Osteocyte (in vitro differentiated cells): Measurements from ENCODE around the gene ZFHX3. TPM values are rescaled to one million over a fixed set of nuclear protein-coding genes. Genes with fewer than 3 reads are reported as not detected.

ENCODE experiments used
- DNase-seq: peaks from one replicate; pipeline ENCODE4 v3.0.0; 2021; ENCODE audit warnings: mixed read lengths; ENCODE audit not compliant: unreplicated experiment; ENCODE audit errors: extremely low spot score
- H3K27ac Mint-ChIP-seq: one replicate; pipeline ENCODE4 v1.8.0; 2021; ENCODE audit warnings: mild to moderate bottlenecking, mixed read lengths; ENCODE audit not compliant: unreplicated experiment
- H3K27me3 Mint-ChIP-seq: one replicate; pipeline ENCODE4 v1.8.0; 2021; ENCODE audit warnings: mixed read lengths; ENCODE audit not compliant: unreplicated experiment
- H3K36me3 Mint-ChIP-seq: one replicate; pipeline ENCODE4 v1.8.0; 2021; ENCODE audit warnings: mixed read lengths; ENCODE audit not compliant: unreplicated experiment
- H3K4me1 Mint-ChIP-seq: one replicate; pipeline ENCODE4 v1.8.0; 2021; ENCODE audit warnings: mixed read lengths; ENCODE audit not compliant: unreplicated experiment
- H3K4me3 Mint-ChIP-seq: one replicate; pipeline ENCODE4 v1.8.0; 2021; ENCODE audit warnings: mild to moderate bottlenecking, moderate library complexity, mixed read lengths; ENCODE audit not compliant: unreplicated experiment
- H3K9me3 Mint-ChIP-seq: one replicate; pipeline ENCODE4 v1.8.0; 2021; ENCODE audit warnings: mixed read lengths; ENCODE audit not compliant: unreplicated experiment
- CTCF ChIP-seq: fragments of 200-600 bp; sonication (generic); IDR thresholded peaks from 2 replicates; pipeline ENCODE4 v1.5.0; 2021; ENCODE audit warnings: antibody characterized with exemption, mild to moderate bottlenecking, moderate library complexity
- total RNA-seq: library from RNA; stranded (reverse); gene quantifications from 2 replicates; pipeline ENCODE4 v1.2.1, GENCODE V29; 2021

ZFHX3 gene
- total RNA-seq, 1 donor from 2014 or later = 89.1 TPM

GRCh38 chr16:73071131-73071940 lies 23.4 kb upstream of the ZFHX3 start:
- H3K36me3 Mint-ChIP-seq = no peaks in the 10 kb centered on the region

GRCh38 chr16:73069581-73070262 lies 21.8 kb upstream of the ZFHX3 start:
- DNase-seq = no peak
- Mint-ChIP-seq H3K4me1 (peaks cover 67% of the 10 kb centered on the region), H3K4me3 (no peak overlapping the region), H3K36me3 (no peaks in the 10 kb centered on the region), H3K9me3 (no peaks in the 10 kb centered on the region), H3K27ac (peak overlapping the region; percentile 99), H3K27me3 (no peaks in the 10 kb centered on the region)
- TF ChIP-seq CTCF = no peak

More at GRCh38 chr16:73071131-73071940, 23.4 kb upstream of the ZFHX3 start:
- no peaks in the 10 kb centered on the region for H3K27me3 Mint-ChIP-seq
- DNase-seq = no peak
- H3K4me3 Mint-ChIP-seq = peak overlapping the region; percentile 73
- no peak for TF ChIP-seq CTCF
- peaks cover 51% of the 10 kb centered on the region for H3K4me1 Mint-ChIP-seq
- peak overlapping the region; percentile 99 for H3K27ac Mint-ChIP-seq
- H3K9me3 Mint-ChIP-seq = no peaks in the 10 kb centered on the region

GRCh38 chr16:73068541-73069401 lies 20.8 kb upstream of the ZFHX3 start:
- Mint-ChIP-seq H3K36me3 (no peaks in the 10 kb centered on the region), H3K9me3 (no peaks in the 10 kb centered on the region), H3K27me3 (no peaks in the 10 kb centered on the region), H3K27ac (peak overlapping the region; percentile 99), H3K4me3 (peak overlapping the region; percentile 51), H3K4me1 (peaks cover 77% of the 10 kb centered on the region)
- peak; percentile 90 for DNase-seq
- no peak for TF ChIP-seq CTCF

- H3K9me3 Mint-ChIP-seq = no peaks in the 10 kb centered on the region
- DNase-seq = no peak
- no peaks in the 10 kb centered on the region for H3K36me3 Mint-ChIP-seq
- H3K4me3 Mint-ChIP-seq = peak overlapping the region; percentile 51
- TF ChIP-seq CTCF = peak; percentile 10
- peaks cover 84% of the 10 kb centered on the region for H3K4me1 Mint-ChIP-seq
- no peaks in the 10 kb centered on the region for H3K27me3 Mint-ChIP-seq
- H3K27ac Mint-ChIP-seq = peak overlapping the region; percentile 99
Observed at GRCh38 chr16:73067671-73068540, 20.0 kb upstream of the ZFHX3 start.
